Vagina (tissue), 2 donors: ENCODE measurements around the gene DBF4B.

Source experiments
- CTCF ChIP-seq, 3 experiments: fragments of 450-650 bp in 2 of 3; fragments of 200-600 bp in 1 of 3; sonication (generic) in 1 of 3; IDR thresholded peaks; one replicate each; pipeline ENCODE4 v1.5.1; 2017 to 2019; ENCODE audit warnings: antibody characterized with exemption in 3 of 3, mild to moderate bottlenecking in 2 of 3, moderate library complexity in 2 of 3
- POLR2AphosphoS5 ChIP-seq, 2 donors: sonication (generic); formaldehyde crosslinking; IDR thresholded peaks; one replicate each; pipeline ENCODE4 v1.9.0; 2017; ENCODE audit warnings: antibody characterized with exemption in 2 of 2, mild to moderate bottlenecking in 2 of 2, low read depth in 1 of 2; ENCODE audit not compliant: insufficient read depth in 1 of 2

DNA sequence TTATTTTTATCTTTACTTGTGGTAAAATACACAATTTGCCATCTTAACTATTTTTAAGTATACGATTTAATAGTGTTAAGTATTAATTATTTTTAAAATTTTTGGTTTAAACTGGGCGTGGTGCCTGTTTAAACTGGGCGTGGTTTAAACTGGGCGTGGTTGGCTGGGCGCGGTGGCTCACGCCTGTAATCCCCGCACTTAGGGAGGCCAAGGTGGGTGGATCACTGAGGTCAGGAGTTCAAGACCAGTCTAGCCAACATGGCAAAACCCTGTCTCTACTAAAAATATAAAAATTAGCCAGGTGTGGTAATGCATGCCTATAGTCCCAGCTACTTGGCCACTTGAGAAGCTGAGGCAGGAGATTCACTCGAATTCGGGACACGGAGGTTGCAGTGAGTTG lies 14.9 kb upstream of the DBF4B start:
- TF ChIP-seq CTCF (IDR thresholded peaks at IDR 0.05) (no peak), POLR2AphosphoS5 (IDR thresholded peaks at IDR 0.05; ENCODE audit: insufficient read depth in 1 of 2, low read depth in 1 of 2) (no peak)
